HEK293 (cell line): ENCODE data around the gene TRIM40.
A peak's percentile ranks its signal among the peaks of the same experiment; 100 is the strongest.

Source experiments
- CTCF ChIA-PET: fragments of 350-600 bp; formaldehyde crosslinking; extraction: SDS; loops from one replicate; lab custom pipeline; 2021; ENCODE audit warnings: antibody characterized with exemption; lab: Yijun Ruan, JAX
- POLR2A ChIA-PET: fragments of 300-600 bp; formaldehyde crosslinking; extraction: SDS; loops from one replicate; lab custom pipeline; 2020; ENCODE audit warnings: antibody characterized with exemption, inconsistent platforms; lab: Yijun Ruan, JAX
- H3K27ac ChIP-seq: fragments of 200-500 bp; sonication (Bioruptor generic); 2 replicates; pipeline ENCODE4 v1.5.1; 2014; ENCODE audit warnings: low read depth, low read length, control low read depth, inconsistent platforms; ENCODE audit errors: extremely low read depth
- H3K36me3 ChIP-seq, 2 experiments: fragments of 200-500 bp in 1 of 2; sonication (Bioruptor generic) in 1 of 2; 1 replicate in 1 of 2; 2 replicates in 1 of 2; pipeline ENCODE4 v1.5.1; 2014 to 2017; ENCODE audit warnings: inconsistent platforms in 2 of 2, low read length in 2 of 2; ENCODE audit not compliant: control insufficient read depth in 2 of 2, insufficient read depth in 1 of 2
- H3K4me1 ChIP-seq: fragments of 200-500 bp; sonication (Bioruptor generic); 2 replicates; pipeline ENCODE4 v1.5.1; 2014; ENCODE audit warnings: mild to moderate bottlenecking, low read length, inconsistent platforms; ENCODE audit not compliant: control insufficient read depth, insufficient read depth
- H3K4me3 ChIP-seq: 2 replicates; pipeline ENCODE4 v1.5.1; 2011; ENCODE audit warnings: low read depth, mild to moderate bottlenecking, control low read depth, low read length, moderate library complexity
- H3K9me3 ChIP-seq: fragments of 200-500 bp; sonication (Bioruptor generic); 2 replicates; pipeline ENCODE4 v1.5.1; 2014; ENCODE audit warnings: low read depth, low read length, inconsistent platforms; ENCODE audit not compliant: control insufficient read depth, insufficient read depth
- ZBTB44 ChIP-seq: fragments of 450-650 bp; IDR thresholded peaks from 2 replicates; pipeline ENCODE4 v1.5.1; 2018; ENCODE audit warnings: missing biosample characterization, mild to moderate bottlenecking, missing genetic modification characterization
- ZFP37 ChIP-seq: fragments of 450-650 bp; formaldehyde crosslinking; IDR thresholded peaks from 2 replicates; pipeline ENCODE4 v1.5.1; 2016; ENCODE audit warnings: missing biosample characterization, missing genetic modification characterization
- ZNF132 ChIP-seq: fragments of 450-650 bp; formaldehyde crosslinking; IDR thresholded peaks from 2 replicates; pipeline ENCODE4 v1.5.1; 2017; ENCODE audit warnings: missing biosample characterization, missing genetic modification characterization, borderline replicate concordance
- ZNF169 ChIP-seq: fragments of 450-650 bp; formaldehyde crosslinking; IDR thresholded peaks from 2 replicates; pipeline ENCODE4 v1.5.1; 2016; ENCODE audit warnings: missing biosample characterization, missing genetic modification characterization
- ZNF223 ChIP-seq: fragments of 450-650 bp; formaldehyde crosslinking; IDR thresholded peaks from 2 replicates; pipeline ENCODE4 v1.5.1; 2016; ENCODE audit warnings: missing biosample characterization, missing genetic modification characterization
- ZNF23 ChIP-seq: fragments of 450-650 bp; formaldehyde crosslinking; IDR thresholded peaks from 2 replicates; pipeline ENCODE4 v1.5.1; 2016; ENCODE audit warnings: missing biosample characterization, missing genetic modification characterization, borderline replicate concordance
- ZNF280C ChIP-seq: fragments of 450-650 bp; formaldehyde crosslinking; IDR thresholded peaks from 2 replicates; pipeline ENCODE4 v1.5.1; 2016; ENCODE audit warnings: missing biosample characterization, missing genetic modification characterization
- ZNF341 ChIP-seq: fragments of 450-650 bp; formaldehyde crosslinking; IDR thresholded peaks from 2 replicates; pipeline ENCODE4; 2016; ENCODE audit warnings: low read depth, missing biosample characterization, missing genetic modification characterization
- ZNF394 ChIP-seq: fragments of 450-650 bp; formaldehyde crosslinking; IDR thresholded peaks from 2 replicates; pipeline ENCODE4 v1.5.1; 2016; ENCODE audit warnings: missing biosample characterization, missing genetic modification characterization, mild to moderate bottlenecking, moderate library complexity, borderline replicate concordance
- ZNF433 ChIP-seq: fragments of 450-650 bp; formaldehyde crosslinking; IDR thresholded peaks from 2 replicates; pipeline ENCODE4 v1.5.1; 2016; ENCODE audit warnings: missing biosample characterization, missing genetic modification characterization, low read depth
- ZNF48 ChIP-seq: fragments of 450-650 bp; formaldehyde crosslinking; IDR thresholded peaks from 2 replicates; pipeline ENCODE4 v1.5.1; 2016; ENCODE audit warnings: missing biosample characterization, missing genetic modification characterization
- ZNF521 ChIP-seq: fragments of 450-650 bp; formaldehyde crosslinking; IDR thresholded peaks from 2 replicates; pipeline ENCODE4 v1.5.1; 2017; ENCODE audit warnings: missing biosample characterization, mild to moderate bottlenecking, missing genetic modification characterization
- ZNF548 ChIP-seq: fragments of 450-650 bp; formaldehyde crosslinking; IDR thresholded peaks from 2 replicates; pipeline ENCODE4 v1.5.1; 2016; ENCODE audit warnings: missing biosample characterization, missing genetic modification characterization
- ZNF558 ChIP-seq: fragments of 450-650 bp; formaldehyde crosslinking; IDR thresholded peaks from 2 replicates; pipeline ENCODE4 v1.5.1; 2016; ENCODE audit warnings: missing biosample characterization, missing genetic modification characterization
- ZNF561 ChIP-seq: fragments of 450-650 bp; IDR thresholded peaks from 2 replicates; pipeline ENCODE4 v1.5.1; 2018; ENCODE audit warnings: missing biosample characterization, missing genetic modification characterization, borderline replicate concordance
- ZNF654 ChIP-seq: fragments of 450-650 bp; formaldehyde crosslinking; IDR thresholded peaks from 2 replicates; pipeline ENCODE4 v1.5.1; 2016; ENCODE audit warnings: low read depth, missing biosample characterization, missing genetic modification characterization
- ZNF677 ChIP-seq: fragments of 450-650 bp; IDR thresholded peaks from 2 replicates; pipeline ENCODE4 v1.5.0; 2018; ENCODE audit warnings: missing biosample characterization, mild to moderate bottlenecking, missing genetic modification characterization, moderate library complexity
- ZNF692 ChIP-seq: fragments of 450-650 bp; formaldehyde crosslinking; IDR thresholded peaks from 2 replicates; pipeline ENCODE4 v1.5.1; 2016; ENCODE audit warnings: missing biosample characterization, missing genetic modification characterization
- ZNF830 ChIP-seq: fragments of 450-650 bp; IDR thresholded peaks from 2 replicates; pipeline ENCODE4 v1.5.0; 2018; ENCODE audit warnings: missing biosample characterization, missing genetic modification characterization, low read depth, mild to moderate bottlenecking, moderate library complexity
- ZXDB ChIP-seq: fragments of 450-650 bp; formaldehyde crosslinking; IDR thresholded peaks from 2 replicates; pipeline ENCODE4 v1.5.1; 2016; ENCODE audit warnings: missing biosample characterization, missing genetic modification characterization

TRIM40 gene

GRCh38 chr6:30195951-30196350 is 60.0 kb downstream of the TRIM40 start:
- TF ChIP-seq ZNF692 (no peak), ZNF654 (tag by site-specific recombination) (no peak), ZNF169 (no peak), ZXDB (tag by site-specific recombination) (no peak), ZNF548 (tag by site-specific recombination) (no peak), ZNF830 (tag by site-specific recombination) (no peak), ZNF48 (tag by site-specific recombination) (no peak), ZNF558 (tag by site-specific recombination) (no peak), ZNF561 (no peak), ZBTB44 (tag by site-specific recombination) (no peak), ZNF677 (no peak), ZNF433 (tag by site-specific recombination) (no peak), ZNF280C (tag by site-specific recombination) (no peak), ZNF23 (tag by site-specific recombination) (no peak), ZNF394 (tag by site-specific recombination) (no peak), ZNF521 (tag by site-specific recombination) (no peak), ZNF223 (no peak), ZNF132 (tag by site-specific recombination) (no peak)
- Histone ChIP-seq H3K36me3 (peaks cover 24 to 82% of the 10 kb centered on the region in 2 experiments), H3K27ac (no peak overlapping the region), H3K4me3 (no peak overlapping the region), H3K9me3 (no peaks in the 10 kb centered on the region), H3K4me1 (0 out of 2 replicates have a peak, but pooled peaks cover 3% of the 10 kb centered on the region)
- ChIA-PET POLR2A (interaction anchor here (1.2 to 1.6 kb wide), 2 partner anchors 8 to 17 kb away, joined by 3 to 10 read pairs; partner anchors contain the start of gene TRIM26), CTCF (interaction anchor here (0.6 to 3.3 kb wide), 4 partner anchors 24 to 493 kb away, joined by 3 to 14 read pairs (median 3); no protein-coding TSS in a partner anchor)

- Histone ChIP-seq H3K36me3 (peaks cover 24 to 78% of the 10 kb centered on the region in 2 experiments), H3K4me1 (0 out of 2 replicates have a peak, but pooled peaks cover 3% of the 10 kb centered on the region), H3K27ac (no peak overlapping the region), H3K4me3 (no peak overlapping the region), H3K9me3 (no peaks in the 10 kb centered on the region)
- CTCF ChIA-PET, result interaction anchor here (0.6 to 3.3 kb wide), 4 partner anchors 23 to 493 kb away, joined by 3 to 14 read pairs (median 3); no protein-coding TSS in a partner anchor
- POLR2A ChIA-PET, result no interaction called here
- TF ChIP-seq ZNF341 (tag by site-specific recombination) (peak; percentile 35; the same call in 1 of the 2 replicates), ZFP37 (no peak)
- TF ChIP-seq, all 188 proteins: peak for 1
These were observed 60.4 kb downstream of the TRIM40 start for GRCh38 chr6:30196376-30196775.
